Smooth muscle cell (in vitro differentiated cells): ENCODE measurements around the gene STRIP2. TPM values are rescaled to one million over a fixed set of nuclear protein-coding genes. Genes with fewer than 3 reads are reported as not detected.

Experiments
- DNase-seq: peaks from one replicate; lab custom pipeline; 2025; ENCODE audit not compliant: unreplicated experiment; lab: John Stamatoyannopoulos, UW
- H2AFZ ChIP-seq: fragments of 200-600 bp; sonication (generic); 2 replicates; pipeline ENCODE4 v1.6.0; 2016; ENCODE audit warnings: antibody characterized with exemption, low read depth, mild to moderate bottlenecking
- H3F3A ChIP-seq: fragments of 200-600 bp; sonication (generic); 2 replicates; pipeline ENCODE4 v1.6.0; 2017; ENCODE audit warnings: antibody characterized with exemption, low read depth
- H3K27ac ChIP-seq: fragments of 200-600 bp; sonication (generic); 2 replicates; pipeline ENCODE4 v1.5.1; 2016; ENCODE audit warnings: low read depth, mild to moderate bottlenecking
- H3K27me3 ChIP-seq: fragments of 200-600 bp; sonication (generic); 2 replicates; pipeline ENCODE4 v1.6.1; 2016; ENCODE audit warnings: low read depth, mild to moderate bottlenecking
- H3K36me3 ChIP-seq: fragments of 200-600 bp; sonication (generic); 2 replicates; pipeline ENCODE4 v1.5.1; 2016; ENCODE audit warnings: low read depth
- H3K4me1 ChIP-seq: fragments of 200-600 bp; sonication (generic); 2 replicates; pipeline ENCODE4 v1.5.1; 2016; ENCODE audit warnings: low read depth
- H3K4me2 ChIP-seq: fragments of 200-600 bp; sonication (generic); 2 replicates; pipeline ENCODE4 v1.6.0; 2016; ENCODE audit warnings: mild to moderate bottlenecking
- H3K4me3 ChIP-seq: fragments of 200-600 bp; sonication (generic); 2 replicates; pipeline ENCODE4 v1.5.1; 2016; ENCODE audit warnings: mild to moderate bottlenecking
- H3K79me2 ChIP-seq: fragments of 200-600 bp; sonication (generic); 2 replicates; pipeline ENCODE4 v1.6.0; 2016; ENCODE audit warnings: low read depth, mild to moderate bottlenecking
- H3K9ac ChIP-seq: fragments of 200-600 bp; sonication (generic); 2 replicates; pipeline ENCODE4 v1.6.0; 2016; ENCODE audit warnings: low read depth
- H3K9me3 ChIP-seq: fragments of 200-600 bp; sonication (generic); replicated peaks from 2 replicates; pipeline ENCODE4 v1.5.1; 2016; ENCODE audit warnings: low read depth
- H4K20me1 ChIP-seq: fragments of 200-600 bp; sonication (generic); 2 replicates; pipeline ENCODE4 v1.6.0; 2016; ENCODE audit warnings: low read depth
- WGBS: methylation state at CpG from one replicate; pipeline ENCODE4 v1.1.7; 2016; ENCODE audit warnings: low lambda C conversion rate; 5-methylcytosine and 5-hydroxymethylcytosine counted together
- polyA plus RNA-seq: library from polyadenylated mRNA; unstranded; fragments of >200 nt; fragmentation: Nextera tagmentation; extraction: Ambion mirVana; gene quantifications from 2 replicates; pipeline ENCODE4 v1.2.1, GENCODE V29; 2016
- total RNA-seq: library from RNA; depleted of rRNA; stranded (reverse); fragments of >200 nt; gene quantifications from 2 replicates; pipeline ENCODE4 v1.2.3, GENCODE V29; 2014
- TF ChIP-seq, protein P1 (sequence below): fragments of 200-600 bp; sonication (generic); IDR thresholded peaks from 2 replicates; pipeline ENCODE4 v1.5.1; 2017; ENCODE audit warnings: borderline replicate concordance, mild to moderate bottlenecking, antibody characterized with exemption; ENCODE audit not compliant: insufficient read depth, poor library complexity, severe bottlenecking

STRIP2 gene
- total and polyA plus RNA-seq, 2 experiments from 2014 or later = 0.39 to 6.9 TPM

DNA sequence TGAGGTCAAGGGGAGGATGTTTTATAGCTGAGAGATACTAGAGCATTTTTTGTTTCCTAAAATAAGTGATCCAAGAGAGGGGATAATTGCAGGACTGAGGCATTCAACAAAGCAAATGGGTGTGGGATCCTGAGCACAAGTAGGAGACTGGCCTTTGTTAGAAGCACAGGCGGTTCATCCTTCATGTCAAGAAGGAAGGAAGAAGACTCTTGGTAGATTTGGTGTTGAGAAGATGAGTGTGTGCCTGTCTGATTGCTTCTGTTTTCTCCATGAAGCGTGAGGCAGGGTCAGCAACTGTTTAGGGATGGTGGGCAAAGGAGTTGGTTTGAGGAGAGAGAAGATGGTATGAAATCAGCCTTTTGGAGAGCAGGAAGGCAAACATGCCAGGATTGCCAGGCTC is 27.6 kb downstream of the STRIP2 start:
- Histone ChIP-seq H3K9me3 (no peaks in the 10 kb centered on the region), H3K4me2 (no peak overlapping the region), H3K27ac (no peak overlapping the region), H3F3A (no peaks in the 10 kb centered on the region), H3K79me2 (no peaks in the 10 kb centered on the region), H3K4me1 (no peaks in the 10 kb centered on the region), H3K9ac (no peak overlapping the region), H3K27me3 (no peaks in the 10 kb centered on the region), H3K4me3 (no peak overlapping the region), H3K36me3 (no peaks in the 10 kb centered on the region), H2AFZ (no peak overlapping the region), H4K20me1 (no peaks in the 10 kb centered on the region)
- TF ChIP-seq, protein P1, sequence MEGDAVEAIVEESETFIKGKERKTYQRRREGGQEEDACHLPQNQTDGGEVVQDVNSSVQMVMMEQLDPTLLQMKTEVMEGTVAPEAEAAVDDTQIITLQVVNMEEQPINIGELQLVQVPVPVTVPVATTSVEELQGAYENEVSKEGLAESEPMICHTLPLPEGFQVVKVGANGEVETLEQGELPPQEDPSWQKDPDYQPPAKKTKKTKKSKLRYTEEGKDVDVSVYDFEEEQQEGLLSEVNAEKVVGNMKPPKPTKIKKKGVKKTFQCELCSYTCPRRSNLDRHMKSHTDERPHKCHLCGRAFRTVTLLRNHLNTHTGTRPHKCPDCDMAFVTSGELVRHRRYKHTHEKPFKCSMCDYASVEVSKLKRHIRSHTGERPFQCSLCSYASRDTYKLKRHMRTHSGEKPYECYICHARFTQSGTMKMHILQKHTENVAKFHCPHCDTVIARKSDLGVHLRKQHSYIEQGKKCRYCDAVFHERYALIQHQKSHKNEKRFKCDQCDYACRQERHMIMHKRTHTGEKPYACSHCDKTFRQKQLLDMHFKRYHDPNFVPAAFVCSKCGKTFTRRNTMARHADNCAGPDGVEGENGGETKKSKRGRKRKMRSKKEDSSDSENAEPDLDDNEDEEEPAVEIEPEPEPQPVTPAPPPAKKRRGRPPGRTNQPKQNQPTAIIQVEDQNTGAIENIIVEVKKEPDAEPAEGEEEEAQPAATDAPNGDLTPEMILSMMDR = no peak
- 98% methylated on average over 2 of the region's 2 CpGs for WGBS
- no peak for DNase-seq

DNA sequence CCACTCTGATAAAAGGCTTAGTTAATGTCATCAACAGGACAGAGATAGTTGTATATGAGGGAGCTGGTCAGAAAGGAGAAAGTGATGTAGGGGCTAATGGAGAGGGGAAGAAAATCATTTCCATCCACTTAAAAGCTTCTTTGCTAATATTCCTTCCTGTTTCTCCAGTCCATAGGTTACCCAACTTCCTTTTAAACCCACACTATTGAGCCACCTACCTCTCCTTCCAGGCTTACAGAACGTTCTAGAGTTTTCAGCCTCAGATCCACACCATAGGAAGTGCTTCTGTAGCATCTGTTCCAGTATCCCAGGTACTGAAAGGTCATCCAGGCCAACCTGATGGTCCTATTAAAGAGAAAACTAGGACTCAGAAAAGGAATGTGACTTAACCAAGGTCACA is 28.2 kb downstream of the STRIP2 start:
- DNase-seq = no peak
- no peaks in the 10 kb centered on the region for H3K79me2 ChIP-seq
- no peaks in the 10 kb centered on the region for H3K27me3 ChIP-seq
- H3F3A ChIP-seq = no peaks in the 10 kb centered on the region
- H3K36me3 ChIP-seq = no peaks in the 10 kb centered on the region
- no peak overlapping the region for H3K9ac ChIP-seq
- H3K27ac ChIP-seq = no peak overlapping the region
- H3K4me2 ChIP-seq = no peak overlapping the region
- H3K9me3 ChIP-seq = no peaks in the 10 kb centered on the region
- no peaks in the 10 kb centered on the region for H4K20me1 ChIP-seq
- 88% methylated on average over 1 of the region's 1 CpG for WGBS
- H3K4me1 ChIP-seq = no peaks in the 10 kb centered on the region
- H2AFZ ChIP-seq = no peak overlapping the region
- no peak overlapping the region for H3K4me3 ChIP-seq
- TF ChIP-seq, protein P1 = no peak

DNA sequence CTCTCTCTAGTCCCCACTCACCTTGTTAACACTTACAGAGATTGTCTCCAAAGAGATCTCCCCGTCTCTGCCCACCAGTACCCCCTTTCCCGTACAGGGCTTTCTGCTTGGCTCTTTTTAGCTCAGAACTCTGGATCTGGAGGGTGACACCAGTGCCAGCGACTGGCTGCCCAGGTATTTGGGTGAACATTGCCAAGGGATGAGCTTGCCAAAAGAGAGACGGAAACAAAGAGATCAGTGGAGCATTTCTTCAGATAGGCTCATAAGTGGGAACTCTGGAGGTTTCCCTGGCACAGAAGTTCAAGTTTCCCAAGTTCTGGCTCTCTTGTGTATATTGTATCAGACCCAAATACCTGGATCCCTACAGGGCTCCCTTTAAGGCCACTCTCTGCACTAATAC is 30.0 kb downstream of the STRIP2 start:
- Histone ChIP-seq H3K36me3 (no peaks in the 10 kb centered on the region), H3K4me3 (no peak overlapping the region), H3K27ac (no peak overlapping the region), H3K9ac (no peak overlapping the region), H3K4me2 (no peak overlapping the region), H4K20me1 (no peaks in the 10 kb centered on the region), H3F3A (no peaks in the 10 kb centered on the region), H3K9me3 (no peaks in the 10 kb centered on the region), H2AFZ (no peak overlapping the region), H3K79me2 (no peaks in the 10 kb centered on the region), H3K27me3 (no peaks in the 10 kb centered on the region), H3K4me1 (peaks cover 3% of the 10 kb centered on the region)
- 96% methylated on average over 4 of the region's 4 CpGs for WGBS
- TF ChIP-seq, protein P1 = no peak
- DNase-seq = no peak

DNA sequence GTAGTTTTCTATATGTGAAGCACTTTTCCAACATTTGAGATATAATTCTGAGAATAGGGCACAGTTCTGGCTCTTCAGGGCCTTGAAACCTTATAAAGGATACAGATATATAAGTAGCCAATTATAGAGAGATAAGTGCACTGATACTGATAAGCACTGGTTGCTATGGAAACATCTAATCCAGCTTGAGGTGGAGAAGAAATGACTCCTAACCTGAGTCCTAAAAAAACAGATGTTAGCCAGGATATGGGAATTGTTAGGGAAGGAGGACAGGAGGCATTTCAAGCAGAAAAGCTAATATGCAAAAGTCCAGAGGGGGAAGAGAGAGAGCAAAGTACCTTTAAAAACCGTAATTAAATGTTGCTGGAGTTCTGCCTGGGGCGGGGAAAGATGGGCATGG is 30.8 kb downstream of the STRIP2 start:
- TF ChIP-seq, protein P1 = no peak
- DNase-seq = no peak
- no peak overlapping the region for H3K27ac ChIP-seq
- H3K9me3 ChIP-seq = no peaks in the 10 kb centered on the region
- H3K79me2 ChIP-seq = no peaks in the 10 kb centered on the region
- H3F3A ChIP-seq = no peaks in the 10 kb centered on the region
- H2AFZ ChIP-seq = no peak overlapping the region
- no peak overlapping the region for H3K4me3 ChIP-seq
- 78% methylated on average over 2 of the region's 2 CpGs for WGBS
- peaks cover 3% of the 10 kb centered on the region for H3K4me1 ChIP-seq
- no peaks in the 10 kb centered on the region for H3K36me3 ChIP-seq
- H4K20me1 ChIP-seq = no peaks in the 10 kb centered on the region
- H3K4me2 ChIP-seq = no peak overlapping the region
- H3K27me3 ChIP-seq = no peaks in the 10 kb centered on the region
- H3K9ac ChIP-seq = no peak overlapping the region
